NB4 (cell line): ENCODE measurements around the gene MMADHC.

ENCODE experiments used
- MAX ChIP-seq: IDR thresholded peaks from 2 replicates; pipeline ENCODE4 v1.6.1; 2011; ENCODE audit warnings: low read depth, low read length
- POLR2A ChIP-seq: IDR thresholded peaks from 2 replicates; pipeline ENCODE4 v1.6.1; 2011; ENCODE audit warnings: mild to moderate bottlenecking; ENCODE audit not compliant: insufficient read length; ENCODE audit errors: extremely low read depth
- TF ChIP-seq, protein P1 (sequence below): IDR thresholded peaks from one replicate; pipeline ENCODE4 v1.5.1; 2012; ENCODE audit warnings: low read depth, low read length

DNA sequence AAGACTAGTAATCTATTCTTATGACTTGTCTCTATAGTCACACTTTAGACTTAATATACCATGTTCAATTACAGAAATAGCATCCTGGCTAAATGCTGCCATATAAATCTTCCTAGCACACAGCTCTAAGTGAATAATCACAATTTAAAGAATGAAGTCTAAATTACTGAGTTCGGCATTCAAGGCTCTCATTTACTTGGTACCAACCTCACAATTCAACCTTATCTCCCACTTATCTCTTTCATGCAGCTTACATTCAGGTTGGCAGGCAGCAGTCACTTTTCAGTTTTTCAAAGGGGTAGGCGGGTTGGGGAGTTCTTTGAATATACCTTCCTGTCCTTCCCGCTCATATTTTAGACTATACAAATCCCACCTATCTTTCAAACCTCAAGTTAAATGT lies 1.5 kb downstream of the MMADHC start:
- TF ChIP-seq, protein P1, sequence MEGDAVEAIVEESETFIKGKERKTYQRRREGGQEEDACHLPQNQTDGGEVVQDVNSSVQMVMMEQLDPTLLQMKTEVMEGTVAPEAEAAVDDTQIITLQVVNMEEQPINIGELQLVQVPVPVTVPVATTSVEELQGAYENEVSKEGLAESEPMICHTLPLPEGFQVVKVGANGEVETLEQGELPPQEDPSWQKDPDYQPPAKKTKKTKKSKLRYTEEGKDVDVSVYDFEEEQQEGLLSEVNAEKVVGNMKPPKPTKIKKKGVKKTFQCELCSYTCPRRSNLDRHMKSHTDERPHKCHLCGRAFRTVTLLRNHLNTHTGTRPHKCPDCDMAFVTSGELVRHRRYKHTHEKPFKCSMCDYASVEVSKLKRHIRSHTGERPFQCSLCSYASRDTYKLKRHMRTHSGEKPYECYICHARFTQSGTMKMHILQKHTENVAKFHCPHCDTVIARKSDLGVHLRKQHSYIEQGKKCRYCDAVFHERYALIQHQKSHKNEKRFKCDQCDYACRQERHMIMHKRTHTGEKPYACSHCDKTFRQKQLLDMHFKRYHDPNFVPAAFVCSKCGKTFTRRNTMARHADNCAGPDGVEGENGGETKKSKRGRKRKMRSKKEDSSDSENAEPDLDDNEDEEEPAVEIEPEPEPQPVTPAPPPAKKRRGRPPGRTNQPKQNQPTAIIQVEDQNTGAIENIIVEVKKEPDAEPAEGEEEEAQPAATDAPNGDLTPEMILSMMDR, result no peak
- TF ChIP-seq MAX, result no peak
- TF ChIP-seq POLR2A, result no peak
